K562 (cell line): Measurements from ENCODE around the gene PIGB.

Experiments used
- GATA2 ChIP-seq: sonication (generic); formaldehyde crosslinking; IDR thresholded peaks from 2 replicates; pipeline ENCODE4 v1.4.0; 2020; ENCODE audit warnings: mild to moderate bottlenecking, missing genetic modification reagents
- RFX1 ChIP-seq: fragments of 450-650 bp; IDR thresholded peaks from 2 replicates; pipeline ENCODE4 v1.6.1; 2016; ENCODE audit warnings: mild to moderate bottlenecking, moderate library complexity

DNA sequence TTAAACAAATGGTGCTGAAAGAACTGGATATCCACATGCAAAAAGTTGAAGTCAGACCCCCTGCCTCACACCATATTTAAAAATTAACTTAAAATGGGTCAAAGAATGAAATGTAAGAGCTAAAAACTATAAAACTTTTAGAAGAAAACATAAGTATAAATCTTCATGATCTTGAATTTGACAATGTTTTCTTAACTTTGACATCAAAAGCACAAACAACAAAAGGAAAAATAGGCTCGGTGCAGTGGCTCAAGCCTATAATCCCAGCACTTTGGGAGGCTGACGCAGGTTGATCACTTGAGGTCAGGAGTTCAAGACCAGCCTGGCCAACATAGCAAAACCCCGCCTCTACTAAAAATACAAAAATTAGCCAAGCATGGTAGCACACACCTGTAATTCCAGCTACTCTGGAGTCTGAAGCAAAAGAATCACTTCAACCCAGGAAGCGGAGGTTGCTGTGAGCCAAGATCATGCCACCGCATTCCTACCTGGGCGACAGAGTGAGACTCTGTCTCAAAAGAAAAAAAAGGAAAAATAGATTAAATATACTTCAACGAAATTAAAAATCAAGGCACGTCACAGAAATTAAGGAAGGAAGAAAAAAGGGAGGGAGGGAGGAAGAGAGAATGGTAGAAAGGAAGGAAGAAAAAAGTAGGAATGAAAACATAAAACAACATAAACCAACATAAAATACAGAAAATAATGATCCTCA lies 30.9 kb upstream of the PIGB start:
- no peak for TF ChIP-seq RFX1
- TF ChIP-seq GATA2: no peak
